ENCODE measurements around the gene PLA2G4E.

PLA2G4E gene

DNA sequence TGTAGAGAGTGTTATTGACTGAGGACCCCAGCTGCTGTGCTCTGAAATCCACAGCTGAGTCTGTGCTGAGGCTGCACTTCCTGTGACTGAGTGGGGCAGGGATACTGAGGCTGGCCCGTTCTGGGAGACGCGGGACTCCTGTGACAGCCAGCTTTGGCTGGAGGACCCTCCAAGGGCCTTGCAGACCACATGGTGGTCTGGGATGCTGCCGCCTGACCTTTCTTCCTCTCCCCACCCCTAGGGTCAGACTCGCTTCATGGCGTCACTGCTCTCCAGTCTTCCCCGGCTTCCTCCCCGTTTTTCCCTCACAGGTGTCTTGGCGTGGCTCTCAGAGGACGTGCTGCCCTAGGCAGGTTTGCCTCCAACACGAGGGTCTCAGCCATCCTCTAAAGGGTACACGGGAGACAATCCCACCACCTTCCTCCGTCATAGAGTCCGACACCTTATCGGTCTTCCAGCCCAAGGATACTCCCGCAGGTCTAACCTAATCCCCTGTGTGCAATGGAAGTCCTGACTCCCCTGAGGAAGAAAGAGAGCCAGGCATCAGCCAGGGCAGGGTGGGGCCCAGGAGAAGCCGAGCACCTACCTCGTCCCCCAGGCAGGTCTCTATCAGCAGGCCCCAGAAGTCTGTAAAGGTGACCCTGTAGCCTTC is 28.6 kb downstream of the PLA2G4E start:
- no peak for DNase-seq

- no peak for DNase-seq
Observed at GRCh38 chr15:41990691-41991090, 30.2 kb downstream of the PLA2G4E start.

- DNase-seq, result no peak
Observed at GRCh38 chr15:41990243-41990605, 30.6 kb downstream of the PLA2G4E start.

DNA sequence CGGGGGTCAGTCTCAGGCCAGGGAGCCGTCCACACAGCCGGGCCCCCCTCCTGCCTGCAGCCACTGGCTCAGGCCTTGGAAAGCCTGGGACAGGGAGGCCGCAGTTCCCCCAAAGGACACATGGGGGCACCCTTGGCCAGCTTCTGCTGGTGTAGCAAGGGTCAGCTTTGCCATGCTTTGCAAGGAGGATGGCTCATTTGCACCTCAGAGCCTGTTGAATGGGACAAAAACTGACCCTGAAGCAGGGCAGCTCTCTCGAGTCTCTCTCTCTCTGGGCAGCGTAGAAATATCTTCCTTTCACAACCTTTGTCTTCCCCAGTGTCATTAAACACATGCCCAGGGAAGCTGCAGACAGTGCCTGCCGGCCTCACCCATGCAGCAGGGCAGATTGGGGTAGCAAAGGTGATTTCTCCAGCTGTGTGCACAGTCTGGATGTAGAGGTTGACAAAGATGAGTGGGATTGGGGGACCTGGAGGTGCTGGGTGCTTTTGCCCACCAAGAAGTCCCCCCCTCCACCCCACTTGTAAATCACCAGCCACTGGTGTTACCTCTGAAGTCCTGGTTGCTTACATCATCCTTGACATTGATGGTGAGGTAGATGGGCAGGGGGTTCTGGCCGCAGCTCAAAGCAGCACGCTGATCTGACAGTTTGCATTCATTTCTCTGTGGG is 31.1 kb downstream of the PLA2G4E start:
- peak; percentile 66 for DNase-seq

DNA sequence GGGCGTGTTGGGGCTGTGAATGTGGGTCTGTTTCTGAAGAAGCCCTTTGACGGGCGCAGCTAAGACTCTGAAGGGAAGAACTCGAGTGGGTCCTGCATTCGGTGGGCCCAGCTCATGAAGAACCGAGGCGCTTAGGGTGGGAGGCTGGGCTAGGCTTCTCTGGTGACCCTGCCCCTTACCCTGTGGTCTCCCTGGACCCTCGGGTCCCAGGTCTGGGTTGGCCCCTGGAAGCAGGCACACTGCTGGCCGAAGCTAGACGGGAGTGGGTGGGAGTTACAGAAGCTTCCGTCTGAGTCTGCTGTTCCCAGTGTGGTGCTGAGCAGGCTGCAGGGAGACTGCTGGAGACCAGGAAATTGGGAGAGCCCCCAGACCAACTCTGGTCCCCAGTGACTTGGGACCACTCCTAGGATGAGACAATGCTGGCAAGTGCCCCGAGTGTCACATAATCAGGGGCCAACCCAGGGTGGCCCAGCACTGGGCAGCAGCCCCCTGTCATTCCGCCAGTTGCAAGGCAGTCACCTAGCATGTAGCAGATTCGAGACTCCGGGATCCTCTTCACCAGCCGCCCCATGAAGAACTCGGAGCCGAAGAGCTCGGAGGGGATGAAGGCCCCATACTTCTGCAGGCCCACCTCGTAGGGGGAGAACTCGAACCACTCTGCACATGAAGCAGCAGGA is 31.8 kb downstream of the PLA2G4E start:
- no peak for DNase-seq

GRCh38 chr15:41987925-41988275 is 32.9 kb downstream of the PLA2G4E start:
- no peak for DNase-seq

- no peak for DNase-seq
Observed at GRCh38 chr15:41987246-41987924, 33.5 kb downstream of the PLA2G4E start.

- DNase-seq, result no peak
Observed at GRCh38 chr15:41985236-41986160, 35.3 kb downstream of the PLA2G4E start.

GRCh38 chr15:41984622-41985021 is 36.2 kb downstream of the PLA2G4E start:
- no peak for DNase-seq

- no peak for DNase-seq
Observed at GRCh38 chr15:41983621-41984571, 36.9 kb downstream of the PLA2G4E start.

GRCh38 chr15:41983221-41983620 is 37.6 kb downstream of the PLA2G4E start:
- DNase-seq, result no peak

DNA sequence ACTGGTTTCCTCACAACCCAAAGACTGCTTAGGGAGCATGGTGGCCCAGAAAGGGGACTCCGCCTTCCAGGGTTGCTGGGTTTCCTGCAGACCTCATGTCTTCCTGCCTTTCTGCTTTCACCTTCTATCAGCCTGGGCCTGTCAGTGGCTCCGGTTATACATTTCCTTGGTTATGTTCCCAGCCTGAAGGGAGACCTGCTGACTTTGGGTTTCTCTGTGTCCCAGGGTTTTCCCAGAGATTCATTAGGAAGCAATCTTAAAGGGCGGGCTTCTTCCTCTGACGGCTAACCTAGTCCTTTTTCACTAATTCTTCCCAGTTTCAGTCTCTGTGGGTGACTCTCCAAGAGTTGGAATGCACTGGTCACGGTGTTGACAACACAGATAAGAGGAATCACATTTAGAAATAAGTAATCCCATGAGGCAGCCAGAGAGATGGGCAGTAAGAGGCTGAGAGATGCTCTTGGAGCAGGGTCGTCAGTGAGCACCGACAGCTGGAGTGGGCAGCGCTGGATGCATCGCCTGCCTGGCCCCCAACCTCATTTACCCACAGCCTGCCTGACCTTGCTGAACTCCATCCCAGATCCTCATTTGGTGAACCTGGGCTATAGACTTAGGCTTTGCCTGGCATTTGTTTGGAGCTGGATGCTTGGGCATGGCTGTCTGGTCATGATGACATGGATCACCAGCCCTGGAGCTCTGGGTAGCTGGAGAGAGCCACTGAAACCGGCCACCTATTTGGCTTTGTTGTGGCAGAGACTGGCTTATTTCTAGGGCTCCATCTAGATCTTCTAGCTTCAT is 38.5 kb downstream of the PLA2G4E start:
- no peak for DNase-seq

DNA sequence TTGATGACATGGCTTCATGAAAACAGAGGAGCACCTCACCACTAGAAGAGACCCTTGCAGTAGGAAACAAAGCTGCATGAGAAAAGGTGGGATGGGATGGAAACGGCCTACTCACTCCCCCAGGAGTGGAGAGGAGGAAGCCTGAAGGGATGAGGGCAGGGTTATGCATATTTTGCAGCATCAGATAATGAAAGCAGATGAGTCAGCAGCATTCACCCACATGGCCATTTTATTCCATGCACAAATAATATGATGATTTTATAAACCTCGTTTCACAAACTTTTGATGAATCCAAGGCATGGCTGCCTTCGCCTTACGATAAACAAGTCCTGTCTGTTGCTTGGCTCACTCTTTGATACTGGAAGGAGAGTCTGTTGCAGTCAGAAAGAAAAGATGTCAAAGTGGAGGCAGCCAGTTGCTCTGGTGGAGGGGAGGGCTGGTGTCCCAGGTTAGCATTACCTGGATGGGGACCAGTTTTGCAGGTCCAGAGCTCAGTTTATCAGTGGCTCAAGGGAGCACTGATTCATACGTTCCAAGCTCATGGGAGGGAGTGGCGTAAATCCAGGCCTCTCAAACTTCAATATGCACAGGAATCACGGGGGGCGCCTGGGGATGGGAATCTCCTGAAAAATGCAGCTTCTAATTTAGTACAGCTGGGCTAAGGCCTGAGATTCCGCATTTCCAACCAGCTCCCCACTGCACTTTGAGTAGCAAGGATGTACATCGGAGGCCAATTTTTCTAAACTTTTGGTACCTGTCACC is 39.3 kb downstream of the PLA2G4E start:
- no peak for DNase-seq

DNA sequence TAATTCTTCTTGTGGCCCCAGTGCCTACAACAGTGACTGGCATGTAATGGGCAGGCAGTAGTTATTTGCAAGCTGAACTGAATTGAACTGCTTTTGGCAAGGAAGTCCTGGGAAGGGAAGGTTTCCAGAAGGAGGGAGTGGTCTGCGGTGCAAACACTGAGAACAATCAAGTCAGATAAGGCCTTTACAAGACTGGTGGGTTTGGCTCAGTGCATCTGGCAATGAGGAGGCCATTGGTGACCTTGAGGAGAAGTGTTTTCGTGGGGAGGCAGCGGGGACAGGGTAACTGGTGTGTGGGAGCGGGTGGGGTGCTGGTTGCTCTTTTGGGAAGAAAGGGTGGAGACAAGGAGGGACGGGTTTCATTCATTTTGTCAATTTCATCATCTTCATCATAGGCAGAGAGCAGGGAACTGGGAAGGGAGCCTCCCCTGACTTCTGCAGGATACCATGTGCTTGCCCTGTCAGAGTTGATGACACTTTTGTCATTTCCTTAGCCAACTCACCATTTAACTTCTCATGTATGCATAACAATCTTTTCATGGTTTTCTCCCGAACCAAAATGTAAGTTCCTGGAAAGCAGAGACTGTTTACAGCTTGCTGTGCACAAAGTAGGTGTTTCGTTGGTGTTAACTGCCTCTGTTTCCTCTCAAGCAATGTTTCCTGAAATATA is 40.1 kb downstream of the PLA2G4E start:
- peak; percentile 53 for DNase-seq

GRCh38 chr15:41979493-41980266 is 41.2 kb downstream of the PLA2G4E start:
- peak; percentile 55 for DNase-seq

DNA sequence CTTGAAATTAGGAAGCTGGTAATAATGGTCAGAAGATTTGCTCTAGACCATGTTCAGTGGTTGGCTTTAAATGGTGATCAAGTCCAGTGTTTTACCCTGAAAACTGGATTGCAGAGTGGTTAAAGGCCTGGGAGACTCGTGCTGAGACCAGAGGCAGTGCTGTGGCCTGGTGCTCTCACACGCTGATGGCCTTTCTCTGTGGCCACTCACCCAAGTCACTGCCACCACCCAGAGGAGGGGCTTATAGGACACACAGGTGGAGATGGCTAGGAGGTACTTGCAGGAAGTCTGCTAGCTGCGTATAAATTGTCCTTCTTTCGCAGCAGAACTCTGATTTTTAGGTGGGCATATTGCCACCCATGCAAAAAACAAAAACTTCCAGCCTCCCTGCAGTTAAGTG is 42.3 kb downstream of the PLA2G4E start:
- DNase-seq, result no peak

GRCh38 chr15:41977757-41978383 is 43.0 kb downstream of the PLA2G4E start:
- no peak for DNase-seq

GRCh38 chr15:41975669-41976068 is 45.2 kb downstream of the PLA2G4E start:
- DNase-seq, result no peak
